ENCODE measurements around the gene SPATA18.
"Not testable (repeated sequence)": the region's sequence is repeated elsewhere in the genome, so short reads cannot be mapped to it uniquely, and the experiment has no call there.

Gene SPATA18

DNA sequence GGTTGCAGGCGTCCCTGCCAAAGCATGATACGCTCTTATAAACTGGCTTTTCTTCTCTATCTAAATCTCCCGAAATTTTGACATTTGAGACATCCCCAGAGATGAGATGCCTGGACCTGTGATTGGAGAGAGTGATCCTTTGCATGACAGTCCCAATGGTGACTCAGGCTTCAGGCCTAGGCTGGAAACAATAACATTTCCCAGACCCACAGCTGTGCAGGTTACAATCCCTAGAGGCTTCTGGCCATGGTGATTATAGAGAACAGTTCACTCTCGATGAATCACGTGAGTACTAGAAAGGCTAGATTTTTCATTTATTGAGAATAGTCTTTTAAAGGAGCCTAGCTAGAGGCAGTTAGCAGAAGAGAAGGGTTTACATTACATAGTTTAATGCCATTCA lies 75.9 kb downstream of the SPATA18 start:
- no peak overlapping the region for H3K4me3 ChIP-seq (ENCODE audit: insufficient read depth, low read depth, low read length, poor library complexity, severe bottlenecking)
- H3K9me3 ChIP-seq (ENCODE audit: control insufficient read depth, low read length): no peaks in the 10 kb centered on the region
- H3K27ac ChIP-seq (ENCODE audit: insufficient read depth, low read length, poor library complexity, severe bottlenecking): no peak overlapping the region
- H3K4me1 ChIP-seq (ENCODE audit: control insufficient read depth, insufficient read depth, low read length, poor library complexity, severe bottlenecking): no peaks in the 10 kb centered on the region
- DNase-seq: no peak
- H3K36me3 ChIP-seq (ENCODE audit: control insufficient read depth, insufficient read depth, low read length): no peaks in the 10 kb centered on the region
- H3K27me3 ChIP-seq (replicated peaks; ENCODE audit: control insufficient read depth, insufficient read depth, low read length, poor library complexity, severe bottlenecking): no peaks in the 10 kb centered on the region

- H3K9me3 ChIP-seq (ENCODE audit: control insufficient read depth, low read length): no peaks in the 10 kb centered on the region
- no peaks in the 10 kb centered on the region for H3K4me1 ChIP-seq (ENCODE audit: control insufficient read depth, insufficient read depth, low read length, poor library complexity, severe bottlenecking)
- no peaks in the 10 kb centered on the region for H3K27me3 ChIP-seq (replicated peaks; ENCODE audit: control insufficient read depth, insufficient read depth, low read length, poor library complexity, severe bottlenecking)
- DNase-seq: no peak
- H3K36me3 ChIP-seq (ENCODE audit: control insufficient read depth, insufficient read depth, low read length): no peaks in the 10 kb centered on the region
- no peak overlapping the region for H3K27ac ChIP-seq (ENCODE audit: insufficient read depth, low read length, poor library complexity, severe bottlenecking)
- no peak overlapping the region for H3K4me3 ChIP-seq (ENCODE audit: insufficient read depth, low read depth, low read length, poor library complexity, severe bottlenecking)
Measured at GRCh38 chr4:52135171-52135570, 84.1 kb downstream of the SPATA18 start.

DNA sequence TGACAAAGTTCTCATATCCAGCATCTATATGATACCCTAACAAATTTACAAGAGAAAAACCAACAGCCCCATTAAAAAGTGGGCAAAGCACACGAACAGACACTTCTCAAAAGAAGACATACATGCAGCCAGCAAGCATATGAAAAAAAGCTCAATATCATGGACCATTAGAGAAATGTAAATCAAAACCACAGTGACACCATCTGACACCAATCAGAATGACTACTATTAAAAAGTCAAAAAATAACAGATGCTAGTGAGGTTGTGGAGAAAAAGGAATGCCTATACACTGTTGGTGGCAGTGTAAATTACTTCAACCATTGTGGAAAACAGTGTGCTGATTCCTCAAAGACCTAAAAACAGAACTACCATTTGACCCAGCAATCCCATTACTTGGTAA lies 86.0 kb downstream of the SPATA18 start:
- not testable (repeated sequence) for H3K4me3 ChIP-seq (ENCODE audit: insufficient read depth, low read depth, low read length, poor library complexity, severe bottlenecking); H3K36me3 ChIP-seq (ENCODE audit: control insufficient read depth, insufficient read depth, low read length); DNase-seq; H3K27me3 ChIP-seq (replicated peaks; ENCODE audit: control insufficient read depth, insufficient read depth, low read length, poor library complexity, severe bottlenecking); H3K27ac ChIP-seq (ENCODE audit: insufficient read depth, low read length, poor library complexity, severe bottlenecking); H3K9me3 ChIP-seq (ENCODE audit: control insufficient read depth, low read length); H3K4me1 ChIP-seq (ENCODE audit: control insufficient read depth, insufficient read depth, low read length, poor library complexity, severe bottlenecking)

- DNase-seq: no peak
- no peaks in the 10 kb centered on the region for H3K36me3 ChIP-seq (ENCODE audit: control insufficient read depth, insufficient read depth, low read length)
- H3K27ac ChIP-seq (ENCODE audit: insufficient read depth, low read length, poor library complexity, severe bottlenecking): no peak overlapping the region
- no peaks in the 10 kb centered on the region for H3K4me1 ChIP-seq (ENCODE audit: control insufficient read depth, insufficient read depth, low read length, poor library complexity, severe bottlenecking)
- no peak overlapping the region for H3K4me3 ChIP-seq (ENCODE audit: insufficient read depth, low read depth, low read length, poor library complexity, severe bottlenecking)
- no peaks in the 10 kb centered on the region for H3K27me3 ChIP-seq (replicated peaks; ENCODE audit: control insufficient read depth, insufficient read depth, low read length, poor library complexity, severe bottlenecking)
- H3K9me3 ChIP-seq (ENCODE audit: control insufficient read depth, low read length): no peaks in the 10 kb centered on the region
Measured at GRCh38 chr4:52142816-52143215, 91.7 kb downstream of the SPATA18 start.

DNA sequence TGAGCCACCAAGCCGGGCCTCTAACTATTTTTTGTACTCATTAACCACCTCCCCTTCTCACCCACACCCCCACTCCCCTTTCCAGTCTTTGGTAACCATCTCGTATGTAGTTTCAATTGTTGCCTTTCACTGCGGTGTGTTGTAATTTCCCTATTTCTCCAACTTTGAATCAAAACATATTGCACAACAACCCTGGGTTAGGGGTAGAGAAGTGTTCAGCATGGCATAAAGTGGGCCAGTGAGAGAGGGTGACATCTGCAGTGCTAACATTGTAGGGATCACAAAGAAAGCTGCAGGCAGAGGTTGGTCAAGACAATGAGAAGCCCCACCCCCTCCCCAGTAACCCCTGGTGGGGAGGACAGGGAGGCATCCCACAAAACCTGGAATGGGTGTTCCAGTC lies 92.7 kb downstream of the SPATA18 start:
- Histone ChIP-seq H3K4me3 (ENCODE audit: insufficient read depth, low read depth, low read length, poor library complexity, severe bottlenecking) (no peak overlapping the region), H3K27ac (ENCODE audit: insufficient read depth, low read length, poor library complexity, severe bottlenecking) (no peak overlapping the region), H3K27me3 (replicated peaks; ENCODE audit: control insufficient read depth, insufficient read depth, low read length, poor library complexity, severe bottlenecking) (no peaks in the 10 kb centered on the region), H3K4me1 (ENCODE audit: control insufficient read depth, insufficient read depth, low read length, poor library complexity, severe bottlenecking) (no peaks in the 10 kb centered on the region), H3K36me3 (ENCODE audit: control insufficient read depth, insufficient read depth, low read length) (no peaks in the 10 kb centered on the region), H3K9me3 (ENCODE audit: control insufficient read depth, low read length) (no peaks in the 10 kb centered on the region)
- no peak for DNase-seq

- Histone ChIP-seq H3K4me1 (ENCODE audit: control insufficient read depth, insufficient read depth, low read length, poor library complexity, severe bottlenecking) (no peaks in the 10 kb centered on the region), H3K27me3 (replicated peaks; ENCODE audit: control insufficient read depth, insufficient read depth, low read length, poor library complexity, severe bottlenecking) (no peaks in the 10 kb centered on the region), H3K9me3 (ENCODE audit: control insufficient read depth, low read length) (no peaks in the 10 kb centered on the region), H3K27ac (ENCODE audit: insufficient read depth, low read length, poor library complexity, severe bottlenecking) (no peak overlapping the region), H3K36me3 (ENCODE audit: control insufficient read depth, insufficient read depth, low read length) (no peaks in the 10 kb centered on the region), H3K4me3 (ENCODE audit: insufficient read depth, low read depth, low read length, poor library complexity, severe bottlenecking) (no peak overlapping the region)
- DNase-seq: no peak
Measured at GRCh38 chr4:52144372-52144771, 93.3 kb downstream of the SPATA18 start.

Measured in effector memory CD4-positive, alpha-beta T cell (primary cell).